Measurements from ENCODE around the gene FAM200C.

FAM200C gene

DNA sequence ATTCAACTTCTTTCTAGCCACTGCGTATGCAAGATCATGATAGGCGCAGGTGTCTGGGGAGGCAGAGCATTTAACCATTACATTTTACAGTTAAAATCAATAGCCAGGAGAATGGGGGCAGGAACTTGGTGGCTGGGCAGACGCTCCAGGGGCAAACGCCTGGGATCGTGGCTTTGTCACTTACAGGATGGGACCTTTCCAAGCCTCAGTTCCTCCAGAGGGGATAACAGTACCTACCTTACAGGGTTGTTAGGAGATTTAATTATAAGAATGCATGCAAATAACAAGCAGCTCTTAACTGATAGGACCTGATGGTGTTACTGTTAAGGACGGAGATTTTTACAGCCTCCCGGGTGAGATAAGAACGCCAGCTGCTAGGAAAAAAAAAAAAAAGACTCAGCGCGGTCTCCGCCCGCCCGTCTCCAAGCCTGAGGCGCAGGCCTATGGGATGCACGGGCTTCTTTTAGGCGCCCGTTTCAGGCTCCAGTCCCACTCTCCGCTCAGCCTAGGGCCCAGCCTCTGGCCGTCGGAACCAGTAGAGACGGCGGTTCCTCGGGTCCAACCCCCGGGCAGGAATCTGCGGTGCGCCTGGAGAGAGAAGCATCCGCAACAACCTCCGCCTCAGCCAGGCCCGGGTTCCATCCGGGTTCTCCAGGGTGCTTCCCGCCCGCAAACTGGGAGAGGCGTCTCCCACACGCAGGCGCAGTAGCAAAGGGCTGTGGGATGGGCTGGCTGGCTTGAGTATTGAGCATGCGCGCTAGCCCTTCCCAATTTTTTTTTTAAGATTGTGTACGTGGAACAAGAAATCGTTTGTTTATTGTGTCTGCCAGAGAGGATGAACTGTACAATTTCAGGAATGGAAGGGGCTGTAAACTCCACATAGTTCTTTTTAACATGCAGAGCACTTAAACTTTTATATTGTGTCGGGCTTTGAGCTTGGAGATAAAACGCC is at the start of gene FAM200C:
Gene FAM200C, minus strand, starts transcription at position 653 of the 952 bp plus-strand sequence. CDS start 4,564 bp downstream, outside the sequence.
- peak; percentile 93 for ATAC-seq (ENCODE audit: low read depth)

DNA sequence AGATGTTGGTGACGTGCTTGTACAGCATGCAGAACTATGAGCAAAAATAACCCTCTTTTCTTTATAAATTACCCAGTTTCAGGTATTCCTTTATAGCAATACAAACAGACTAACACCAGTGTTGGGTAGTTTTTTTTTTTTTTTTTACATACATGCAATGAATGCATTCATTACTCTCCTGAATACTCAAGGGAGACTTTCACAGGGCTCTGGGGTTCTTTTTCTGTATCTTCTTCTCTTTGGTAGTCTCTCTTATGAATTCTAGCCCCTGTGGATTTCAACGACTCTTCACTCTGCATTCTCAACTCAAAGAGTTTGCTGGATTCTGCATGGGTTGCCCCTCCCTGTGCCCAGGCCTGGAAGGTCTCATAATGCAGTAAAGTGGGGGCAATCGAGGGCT is 49.6 kb upstream of the FAM200C start:
- no peak overlapping the region for H3K27ac ChIP-seq (ENCODE audit: poor library complexity, severe bottlenecking)
- TF ChIP-seq, protein P1, sequence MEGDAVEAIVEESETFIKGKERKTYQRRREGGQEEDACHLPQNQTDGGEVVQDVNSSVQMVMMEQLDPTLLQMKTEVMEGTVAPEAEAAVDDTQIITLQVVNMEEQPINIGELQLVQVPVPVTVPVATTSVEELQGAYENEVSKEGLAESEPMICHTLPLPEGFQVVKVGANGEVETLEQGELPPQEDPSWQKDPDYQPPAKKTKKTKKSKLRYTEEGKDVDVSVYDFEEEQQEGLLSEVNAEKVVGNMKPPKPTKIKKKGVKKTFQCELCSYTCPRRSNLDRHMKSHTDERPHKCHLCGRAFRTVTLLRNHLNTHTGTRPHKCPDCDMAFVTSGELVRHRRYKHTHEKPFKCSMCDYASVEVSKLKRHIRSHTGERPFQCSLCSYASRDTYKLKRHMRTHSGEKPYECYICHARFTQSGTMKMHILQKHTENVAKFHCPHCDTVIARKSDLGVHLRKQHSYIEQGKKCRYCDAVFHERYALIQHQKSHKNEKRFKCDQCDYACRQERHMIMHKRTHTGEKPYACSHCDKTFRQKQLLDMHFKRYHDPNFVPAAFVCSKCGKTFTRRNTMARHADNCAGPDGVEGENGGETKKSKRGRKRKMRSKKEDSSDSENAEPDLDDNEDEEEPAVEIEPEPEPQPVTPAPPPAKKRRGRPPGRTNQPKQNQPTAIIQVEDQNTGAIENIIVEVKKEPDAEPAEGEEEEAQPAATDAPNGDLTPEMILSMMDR (IDR thresholded peaks at IDR 0.05; ENCODE audit: poor library complexity, severe bottlenecking) = no peak
- no peaks in the 10 kb centered on the region for H3K4me1 ChIP-seq (ENCODE audit: insufficient read depth, poor library complexity, severe bottlenecking)
- H3K36me3 ChIP-seq (ENCODE audit: low read depth) = no peaks in the 10 kb centered on the region
- no peak overlapping the region for H3K4me3 ChIP-seq (ENCODE audit: severe bottlenecking)
- H3K9me3 ChIP-seq (ENCODE audit: severe bottlenecking) = no peaks in the 10 kb centered on the region
- H3K27me3 ChIP-seq (ENCODE audit: insufficient read depth, poor library complexity, severe bottlenecking) = peaks cover 4% of the 10 kb centered on the region
- ATAC-seq (ENCODE audit: low read depth) (no peak), DNase-seq (ENCODE audit: low spot score) (no peak)

More for the DNA sequence above, at the start of gene FAM200C:
- peak; percentile 98 for DNase-seq (ENCODE audit: low spot score)
- TF ChIP-seq, protein P1 (IDR thresholded peaks at IDR 0.05; ENCODE audit: poor library complexity, severe bottlenecking) = no peak
- Histone ChIP-seq H3K9me3 (ENCODE audit: severe bottlenecking) (no peaks in the 10 kb centered on the region), H3K27me3 (ENCODE audit: insufficient read depth, poor library complexity, severe bottlenecking) (peaks cover 4% of the 10 kb centered on the region), H3K4me1 (ENCODE audit: insufficient read depth, poor library complexity, severe bottlenecking) (peaks cover 16% of the 10 kb centered on the region), H3K27ac (ENCODE audit: poor library complexity, severe bottlenecking) (peak within 1 kb of the TSS; percentile 52), H3K4me3 (ENCODE audit: severe bottlenecking) (peak within 1 kb of the TSS; percentile 65), H3K36me3 (ENCODE audit: low read depth) (peaks cover 54% of the 10 kb centered on the region)

DNA sequence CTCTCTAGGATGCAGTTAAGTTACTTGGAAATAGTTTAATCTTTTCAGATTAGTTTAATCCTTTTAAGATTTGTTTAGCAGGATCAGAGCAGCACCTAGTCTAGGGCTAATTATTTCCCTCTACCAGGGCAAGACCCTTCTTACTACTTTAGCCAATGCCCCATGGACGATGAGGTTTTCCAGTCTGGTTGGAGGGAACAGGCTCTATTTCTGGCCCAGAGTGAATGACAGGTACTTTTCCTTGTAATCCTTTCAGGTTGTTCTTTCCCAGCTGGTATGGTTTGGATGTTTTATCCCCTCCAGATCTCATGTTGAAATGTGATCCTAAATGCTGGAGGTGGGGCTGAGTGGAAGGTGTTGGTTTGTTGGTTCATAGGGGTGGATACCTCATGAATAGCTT is 49.0 kb upstream of the FAM200C start:
- TF ChIP-seq, protein P1 (IDR thresholded peaks at IDR 0.05; ENCODE audit: poor library complexity, severe bottlenecking) = no peak
- Histone ChIP-seq H3K36me3 (ENCODE audit: low read depth) (no peaks in the 10 kb centered on the region), H3K4me3 (ENCODE audit: severe bottlenecking) (no peak overlapping the region), H3K9me3 (ENCODE audit: severe bottlenecking) (no peaks in the 10 kb centered on the region), H3K27me3 (ENCODE audit: insufficient read depth, poor library complexity, severe bottlenecking) (no peaks in the 10 kb centered on the region), H3K27ac (ENCODE audit: poor library complexity, severe bottlenecking) (no peak overlapping the region), H3K4me1 (ENCODE audit: insufficient read depth, poor library complexity, severe bottlenecking) (no peaks in the 10 kb centered on the region)
- no peak for ATAC-seq (ENCODE audit: low read depth)
- DNase-seq (ENCODE audit: low spot score) = no peak

DNA sequence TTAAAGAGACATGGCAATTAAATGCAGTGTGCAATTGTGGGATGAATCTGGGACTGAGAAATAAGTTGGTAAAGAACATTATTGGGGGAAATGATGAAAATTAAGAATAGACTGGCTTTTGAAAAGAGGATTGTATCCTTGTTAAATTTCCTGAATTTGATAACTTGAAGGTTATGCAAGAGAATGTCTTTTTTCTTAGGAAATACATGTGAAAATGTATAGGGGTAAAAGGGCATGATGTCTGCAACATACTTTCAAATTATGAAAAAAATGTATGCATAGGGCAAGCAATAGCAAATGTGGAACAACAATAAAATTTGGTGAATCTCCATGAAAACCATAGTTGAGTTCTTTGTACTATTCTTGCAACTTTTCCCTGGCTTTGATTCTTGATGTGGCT is 45.9 kb upstream of the FAM200C start:
- Histone ChIP-seq H3K4me1 (ENCODE audit: insufficient read depth, poor library complexity, severe bottlenecking) (no peaks in the 10 kb centered on the region), H3K9me3 (ENCODE audit: severe bottlenecking) (no peaks in the 10 kb centered on the region), H3K27ac (ENCODE audit: poor library complexity, severe bottlenecking) (no peak overlapping the region), H3K36me3 (ENCODE audit: low read depth) (no peaks in the 10 kb centered on the region), H3K27me3 (ENCODE audit: insufficient read depth, poor library complexity, severe bottlenecking) (no peaks in the 10 kb centered on the region), H3K4me3 (ENCODE audit: severe bottlenecking) (no peak overlapping the region)
- no peak for ATAC-seq (ENCODE audit: low read depth)
- TF ChIP-seq, protein P1 (IDR thresholded peaks at IDR 0.05; ENCODE audit: poor library complexity, severe bottlenecking) = no peak
- DNase-seq (ENCODE audit: low spot score) = no peak

DNA sequence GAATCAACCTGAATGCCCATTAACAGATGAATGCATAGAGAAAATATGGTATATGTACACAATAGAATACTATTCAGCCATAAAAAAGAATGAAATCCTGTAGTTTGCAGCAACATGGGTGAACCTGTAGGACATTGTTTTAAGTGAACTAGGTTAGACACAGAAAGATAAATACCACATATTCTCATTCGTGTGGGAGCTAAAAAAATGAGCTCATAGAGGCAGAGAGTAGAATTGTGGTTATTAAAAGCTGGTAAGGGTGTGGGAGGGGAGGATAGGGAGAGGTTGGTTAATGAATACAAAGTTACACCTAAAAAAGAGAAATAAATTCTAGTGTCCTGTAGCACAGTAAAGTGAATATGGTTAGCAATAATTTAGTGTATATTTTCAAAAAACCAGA is 45.3 kb upstream of the FAM200C start:
- TF ChIP-seq, protein P1 (IDR thresholded peaks at IDR 0.05; ENCODE audit: poor library complexity, severe bottlenecking) = no peak
- Histone ChIP-seq H3K4me1 (ENCODE audit: insufficient read depth, poor library complexity, severe bottlenecking) (no peaks in the 10 kb centered on the region), H3K36me3 (ENCODE audit: low read depth) (no peaks in the 10 kb centered on the region), H3K27me3 (ENCODE audit: insufficient read depth, poor library complexity, severe bottlenecking) (no peaks in the 10 kb centered on the region), H3K27ac (ENCODE audit: poor library complexity, severe bottlenecking) (no peak overlapping the region), H3K4me3 (ENCODE audit: severe bottlenecking) (no peak overlapping the region), H3K9me3 (ENCODE audit: severe bottlenecking) (no peaks in the 10 kb centered on the region)
- no peak for ATAC-seq (ENCODE audit: low read depth)
- DNase-seq (ENCODE audit: low spot score) = no peak

Measured in RWPE2 (cell line).